ENCODE results near the gene ZNF26. TPM values are rescaled to one million over a fixed set of nuclear protein-coding genes. Genes with fewer than 3 reads are reported as not detected.
"Not testable (repeated sequence)": the region's sequence is repeated elsewhere in the genome, so short reads cannot be mapped to it uniquely, and the experiment has no call there.

Gene ZNF26
- total RNA-seq, 1 donor from 2014 or later: 11.3 TPM

GRCh38 chr12:132966676-132967415, 19.3 kb upstream of the ZNF26 start:
- TF ChIP-seq CTCF (IDR thresholded peaks at IDR 0.05; ENCODE audit: insufficient read depth, low read length, poor library complexity, severe bottlenecking): no peak
- H3K4me3 ChIP-seq (ENCODE audit: low read depth, low read length): no peak overlapping the region
- H3K36me3 ChIP-seq (ENCODE audit: control insufficient read depth, insufficient read depth, low read length): no peaks in the 10 kb centered on the region
- no peak for DNase-seq (ENCODE audit: low read depth)
- no peaks in the 10 kb centered on the region for H3K27me3 ChIP-seq (ENCODE audit: control insufficient read depth, insufficient read depth, low read length)

- TF ChIP-seq CTCF (IDR thresholded peaks at IDR 0.05; ENCODE audit: insufficient read depth, low read length, poor library complexity, severe bottlenecking): no peak
- Histone ChIP-seq H3K4me3 (ENCODE audit: low read depth, low read length) (no peak overlapping the region), H3K36me3 (ENCODE audit: control insufficient read depth, insufficient read depth, low read length) (no peaks in the 10 kb centered on the region), H3K27me3 (ENCODE audit: control insufficient read depth, insufficient read depth, low read length) (no peaks in the 10 kb centered on the region)
- DNase-seq (ENCODE audit: low read depth): no peak
These were observed 18.4 kb upstream of the ZNF26 start for GRCh38 chr12:132967736-132968135.

GRCh38 chr12:132972374-132972773, 13.8 kb upstream of the ZNF26 start:
- no peak for DNase-seq (ENCODE audit: low read depth)
- Histone ChIP-seq H3K4me3 (ENCODE audit: low read depth, low read length) (no peak overlapping the region), H3K27me3 (ENCODE audit: control insufficient read depth, insufficient read depth, low read length) (no peaks in the 10 kb centered on the region), H3K36me3 (ENCODE audit: control insufficient read depth, insufficient read depth, low read length) (no peaks in the 10 kb centered on the region)
- TF ChIP-seq CTCF (IDR thresholded peaks at IDR 0.05; ENCODE audit: insufficient read depth, low read length, poor library complexity, severe bottlenecking): no peak

- not testable (repeated sequence) for H3K27me3 ChIP-seq (ENCODE audit: control insufficient read depth, insufficient read depth, low read length); H3K4me3 ChIP-seq (ENCODE audit: low read depth, low read length); DNase-seq (ENCODE audit: low read depth); H3K36me3 ChIP-seq (ENCODE audit: control insufficient read depth, insufficient read depth, low read length)
These were observed 9.3 kb upstream of the ZNF26 start for GRCh38 chr12:132976870-132977269.

- Histone ChIP-seq H3K27me3 (ENCODE audit: control insufficient read depth, insufficient read depth, low read length) (no peaks in the 10 kb centered on the region), H3K4me3 (ENCODE audit: low read depth, low read length) (peak overlapping the region; percentile 94), H3K36me3 (ENCODE audit: control insufficient read depth, insufficient read depth, low read length) (no peaks in the 10 kb centered on the region)
- DNase-seq (ENCODE audit: low read depth): no peak
- no peak for TF ChIP-seq CTCF (IDR thresholded peaks at IDR 0.05; ENCODE audit: insufficient read depth, low read length, poor library complexity, severe bottlenecking)
These were observed 688 bp downstream of the ZNF26 start for GRCh38 chr12:132986885-132987225.

- H3K27me3 ChIP-seq (ENCODE audit: control insufficient read depth, insufficient read depth, low read length): no peaks in the 10 kb centered on the region
- no peak for TF ChIP-seq CTCF (IDR thresholded peaks at IDR 0.05; ENCODE audit: insufficient read depth, low read length, poor library complexity, severe bottlenecking)
- H3K36me3 ChIP-seq (ENCODE audit: control insufficient read depth, insufficient read depth, low read length): no peaks in the 10 kb centered on the region
- H3K4me3 ChIP-seq (ENCODE audit: low read depth, low read length): no peak overlapping the region
- DNase-seq (ENCODE audit: low read depth): no peak
These were observed 12.6 kb downstream of the ZNF26 start for GRCh38 chr12:132998741-132999140.

Data from kidney epithelial cell (primary cell).